Nucleus accumbens (tissue), 56 donors: ENCODE measurements around the gene BEND2.

Experiments
- DNase-seq, 56 donors: peaks; one replicate each; lab custom pipeline; 2025; lab: John Stamatoyannopoulos, UW

The BEND2 gene

DNA sequence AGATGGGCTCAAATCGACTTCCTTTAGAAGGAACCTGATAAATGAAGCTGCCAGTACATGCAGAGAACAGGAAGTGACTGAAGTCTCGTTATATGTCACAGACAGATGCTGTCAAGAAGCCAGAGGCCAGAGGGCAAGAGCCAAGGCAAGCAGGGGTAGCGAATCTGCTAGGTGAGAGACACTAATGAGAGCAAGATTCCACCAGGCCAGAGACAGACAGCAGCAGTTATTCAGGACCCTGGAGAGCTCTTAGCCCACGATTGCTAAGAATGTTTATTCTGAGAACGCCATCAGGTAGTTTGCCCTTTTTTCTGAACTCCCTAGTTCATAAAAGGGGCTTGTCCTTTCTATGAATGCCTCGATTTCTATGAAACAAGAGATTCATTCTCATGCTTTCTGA is 73.7 kb downstream of the BEND2 start:
- DNase-seq, result no peak

GRCh38 chrX:18146009-18146408 is 74.7 kb downstream of the BEND2 start:
- no peak for DNase-seq

DNA sequence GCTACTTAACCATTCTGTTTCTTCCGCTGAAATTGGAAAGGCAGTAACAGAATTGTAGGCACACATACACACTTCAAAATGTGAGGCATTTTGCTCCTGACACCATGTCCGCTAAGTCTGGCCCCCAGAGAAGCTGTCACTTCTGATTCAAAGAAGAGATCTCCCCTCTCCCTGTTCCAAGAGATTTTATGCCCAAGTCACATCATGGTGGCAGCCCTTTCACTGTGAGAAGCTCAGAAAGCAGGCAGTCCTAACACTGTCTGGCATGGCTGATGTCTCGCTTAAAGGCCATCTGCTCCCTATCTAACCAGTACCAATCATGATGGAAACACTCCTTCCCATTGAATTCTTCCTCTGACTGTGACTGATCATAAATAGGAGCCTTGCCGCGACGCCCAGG is 83.9 kb downstream of the BEND2 start:
- DNase-seq, result no peak

- DNase-seq, result no peak
These were observed 87.1 kb downstream of the BEND2 start for GRCh38 chrX:18133605-18134004.

DNA sequence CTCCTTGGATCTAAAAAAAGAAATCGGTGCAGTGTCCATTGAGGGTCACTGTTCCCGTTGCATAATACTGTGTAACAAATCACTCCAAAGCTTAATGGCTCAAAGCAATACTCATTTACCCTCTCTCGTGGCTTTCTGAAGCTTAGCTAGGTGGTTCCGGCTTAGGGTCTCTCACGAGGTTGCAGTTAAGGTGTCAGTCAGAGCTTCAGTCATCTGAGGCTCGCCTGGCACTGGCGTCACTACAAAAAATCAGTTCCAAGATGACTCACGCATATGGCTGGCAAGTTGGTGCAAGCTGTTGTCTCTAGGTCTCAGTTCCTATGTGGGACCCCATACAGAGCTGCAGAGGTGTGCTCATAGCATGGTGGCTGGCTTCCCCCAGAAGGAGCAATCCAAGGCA is 91.0 kb downstream of the BEND2 start:
- DNase-seq, result no peak

GRCh38 chrX:18126971-18127370 is 93.7 kb downstream of the BEND2 start:
- no peak for DNase-seq

- no peak for DNase-seq
These were observed 100.8 kb downstream of the BEND2 start for GRCh38 chrX:18119856-18120255.
